ENCODE measurements around the gene ZAP70.

The ZAP70 gene

DNA sequence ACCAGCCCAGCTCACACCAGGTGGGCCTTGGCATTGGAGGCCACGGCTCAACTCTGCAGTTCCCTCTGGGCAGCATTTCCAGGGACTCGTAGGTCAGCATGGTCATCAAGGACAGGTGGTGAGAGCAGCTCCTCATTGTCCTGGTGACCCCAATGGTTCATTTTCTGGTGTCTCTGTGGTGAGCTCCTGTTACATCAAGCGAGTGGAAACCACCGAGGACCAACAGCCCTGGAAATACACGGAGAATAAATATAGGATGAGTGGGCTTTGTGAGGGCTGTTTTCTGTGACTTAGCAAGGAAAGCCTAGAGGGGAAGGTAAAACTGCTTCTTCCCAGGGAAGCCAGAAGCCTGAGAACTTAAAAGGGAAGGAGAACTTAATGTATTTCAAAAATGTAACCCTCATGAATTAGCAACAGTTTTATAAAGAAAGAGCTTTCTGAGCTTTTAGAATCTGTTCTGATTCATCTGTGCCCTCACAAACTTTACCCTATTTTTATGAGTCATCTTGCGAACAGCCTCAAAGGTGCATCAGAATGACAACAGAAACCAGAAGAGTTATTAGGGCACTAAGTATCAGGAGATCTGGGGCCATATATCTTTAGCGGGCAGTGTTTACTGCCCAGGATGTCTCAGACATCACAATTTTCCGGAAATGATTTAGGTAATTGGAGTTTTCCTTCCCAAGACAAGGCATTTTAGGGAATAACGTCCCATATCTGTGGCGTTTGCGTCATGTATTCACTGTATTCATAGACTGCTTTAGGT is 25.1 kb upstream of the ZAP70 start:
- H3K4me3 Mint-ChIP-seq, result peak overlapping the region; percentile 56
- no peaks in the 10 kb centered on the region for H3K9me3 Mint-ChIP-seq
- peak; percentile 97 for ATAC-seq
- H3K27ac Mint-ChIP-seq, result peak overlapping the region; percentile 38
- H3K36me3 Mint-ChIP-seq, result no peaks in the 10 kb centered on the region
- peak in 1 of 2 donors; percentile 60 for DNase-seq (ENCODE audit: low spot score in 2 of 2)
- peaks cover 13% of the 10 kb centered on the region for H3K4me1 Mint-ChIP-seq

DNA sequence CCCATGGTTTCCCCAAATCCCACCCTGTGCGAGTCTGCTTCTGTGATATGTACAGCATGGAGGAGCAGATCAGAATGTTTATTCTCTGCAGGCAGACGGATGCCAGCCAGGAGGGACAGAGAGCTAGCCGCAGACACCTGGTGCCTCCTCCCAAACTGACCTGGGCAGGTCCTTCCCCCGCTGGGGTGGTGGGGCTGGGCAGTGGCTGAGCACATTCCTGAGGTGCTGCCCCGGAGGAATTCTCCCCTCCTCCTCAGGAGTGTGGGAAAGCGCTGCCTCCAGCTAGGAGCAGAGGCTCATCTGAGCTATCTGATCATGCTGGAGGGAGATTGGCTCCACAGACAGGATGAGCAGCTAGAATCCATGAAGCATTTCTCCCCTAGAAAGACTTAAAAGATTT is 22.2 kb upstream of the ZAP70 start:
- Mint-ChIP-seq H3K4me1 (peaks cover 13% of the 10 kb centered on the region), H3K36me3 (no peaks in the 10 kb centered on the region), H3K4me3 (no peak overlapping the region), H3K9me3 (no peaks in the 10 kb centered on the region), H3K27ac (peak overlapping the region; percentile 12)
- ATAC-seq (no peak), DNase-seq (ENCODE audit: low spot score in 2 of 2) (no peak)

GRCh38 chr2:97693476-97693875 is 19.9 kb upstream of the ZAP70 start:
- ATAC-seq (no peak), DNase-seq (ENCODE audit: low spot score in 2 of 2) (no peak)
- Mint-ChIP-seq H3K4me3 (no peak overlapping the region), H3K27ac (no peak overlapping the region), H3K36me3 (no peaks in the 10 kb centered on the region), H3K4me1 (peaks cover 11% of the 10 kb centered on the region), H3K9me3 (no peaks in the 10 kb centered on the region)

- no peaks in the 10 kb centered on the region for H3K36me3 Mint-ChIP-seq
- no peaks in the 10 kb centered on the region for H3K9me3 Mint-ChIP-seq
- ATAC-seq, result no peak
- H3K4me1 Mint-ChIP-seq, result peaks cover 14% of the 10 kb centered on the region
- no peak overlapping the region for H3K27ac Mint-ChIP-seq
- no peak for DNase-seq (ENCODE audit: low spot score in 2 of 2)
- H3K4me3 Mint-ChIP-seq, result no peak overlapping the region
These were observed 17.6 kb upstream of the ZAP70 start for GRCh38 chr2:97695744-97696143.

DNA sequence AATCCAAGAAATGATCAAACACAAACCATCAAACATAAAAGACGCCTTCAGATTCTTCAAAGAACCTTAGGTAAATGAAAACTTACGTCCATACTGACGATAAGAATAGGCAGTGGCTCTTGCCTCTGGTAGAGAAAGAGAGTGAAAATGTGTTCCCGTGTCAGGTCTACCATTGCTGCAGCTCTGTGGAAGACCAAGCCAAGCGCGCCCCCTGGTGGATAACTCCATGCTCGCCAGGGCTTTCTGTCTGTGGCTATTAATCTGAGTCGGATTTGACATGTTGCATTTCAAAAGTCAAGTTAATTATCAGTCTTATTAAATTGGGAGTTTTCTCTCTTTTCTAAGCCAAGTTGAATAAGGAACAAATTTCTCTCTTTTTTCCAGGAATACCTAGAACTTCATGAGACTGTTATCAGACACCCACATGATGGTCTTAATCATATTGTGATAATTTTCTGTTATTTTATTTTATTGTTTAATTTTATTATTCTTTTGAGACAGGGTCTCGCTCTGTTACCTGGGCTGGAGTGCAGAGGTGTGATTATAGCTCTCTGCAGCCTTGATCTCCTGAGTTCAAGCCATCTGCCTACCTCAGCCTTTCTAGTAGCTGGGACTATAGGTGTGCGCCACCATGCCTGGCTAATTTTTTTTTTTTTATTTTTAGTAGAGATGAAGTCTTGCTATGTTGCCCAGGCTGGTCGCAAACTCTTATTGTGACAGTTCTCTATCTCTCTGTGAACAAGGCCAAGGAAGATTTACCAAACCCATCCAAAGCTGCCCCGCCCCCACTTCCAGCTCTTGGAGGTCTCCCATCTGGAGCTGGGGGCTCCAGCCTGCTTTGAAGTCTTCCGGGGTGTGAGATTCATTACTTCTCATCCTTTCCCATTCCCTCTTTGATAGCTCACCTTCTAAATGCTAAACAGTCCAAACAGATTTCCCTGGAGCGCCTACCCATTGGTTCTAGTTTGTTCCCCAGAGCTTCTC is 15.8 kb upstream of the ZAP70 start:
- H3K9me3 Mint-ChIP-seq, result no peaks in the 10 kb centered on the region
- peaks cover 14% of the 10 kb centered on the region for H3K4me1 Mint-ChIP-seq
- no peak overlapping the region for H3K27ac Mint-ChIP-seq
- ATAC-seq, result peak; percentile 95
- H3K36me3 Mint-ChIP-seq, result no peaks in the 10 kb centered on the region
- no peak overlapping the region for H3K4me3 Mint-ChIP-seq
- DNase-seq (ENCODE audit: low spot score in 2 of 2), result peak; percentile 88 to 95

- no peaks in the 10 kb centered on the region for H3K9me3 Mint-ChIP-seq
- peaks cover 14% of the 10 kb centered on the region for H3K4me1 Mint-ChIP-seq
- DNase-seq (ENCODE audit: low spot score in 2 of 2) (no peak), ATAC-seq (no peak)
- H3K36me3 Mint-ChIP-seq, result no peaks in the 10 kb centered on the region
- H3K27ac Mint-ChIP-seq, result no peak overlapping the region
- H3K4me3 Mint-ChIP-seq, result no peak overlapping the region
These were observed 14.8 kb upstream of the ZAP70 start for GRCh38 chr2:97698530-97698929.

DNA sequence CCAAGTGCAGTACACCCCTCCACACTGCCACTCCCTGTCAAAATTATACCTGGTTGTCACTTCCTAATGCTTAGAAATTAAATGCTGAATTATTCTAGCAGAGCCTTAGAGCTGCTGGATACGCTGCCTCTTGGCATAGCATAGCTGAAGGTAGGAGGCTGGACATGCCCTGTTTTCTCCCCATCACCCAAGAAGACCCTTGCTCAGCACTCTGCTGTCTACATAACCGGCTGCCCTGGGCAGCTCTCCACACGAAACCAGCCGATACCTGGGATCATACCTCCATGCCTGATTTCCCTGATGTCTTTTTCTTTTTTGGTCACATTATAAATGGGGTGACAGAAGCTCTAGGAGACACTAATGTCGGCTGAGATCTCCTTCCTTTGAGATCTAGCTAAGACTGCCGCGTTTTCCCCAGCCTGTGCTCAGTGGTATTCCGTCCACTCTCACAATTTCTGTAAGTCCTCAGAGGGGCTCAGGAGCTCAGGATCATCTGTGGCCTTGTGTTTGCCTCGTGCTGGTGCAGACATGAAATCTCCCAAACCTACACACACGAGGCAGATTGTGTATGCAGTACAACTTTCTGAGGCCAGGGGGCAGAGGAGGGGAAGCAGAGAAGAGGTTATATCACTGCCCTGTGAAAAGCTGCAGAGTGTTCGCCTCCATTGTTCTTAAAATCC is 13.5 kb upstream of the ZAP70 start:
- Mint-ChIP-seq H3K27ac (no peak overlapping the region), H3K36me3 (no peaks in the 10 kb centered on the region)

DNA sequence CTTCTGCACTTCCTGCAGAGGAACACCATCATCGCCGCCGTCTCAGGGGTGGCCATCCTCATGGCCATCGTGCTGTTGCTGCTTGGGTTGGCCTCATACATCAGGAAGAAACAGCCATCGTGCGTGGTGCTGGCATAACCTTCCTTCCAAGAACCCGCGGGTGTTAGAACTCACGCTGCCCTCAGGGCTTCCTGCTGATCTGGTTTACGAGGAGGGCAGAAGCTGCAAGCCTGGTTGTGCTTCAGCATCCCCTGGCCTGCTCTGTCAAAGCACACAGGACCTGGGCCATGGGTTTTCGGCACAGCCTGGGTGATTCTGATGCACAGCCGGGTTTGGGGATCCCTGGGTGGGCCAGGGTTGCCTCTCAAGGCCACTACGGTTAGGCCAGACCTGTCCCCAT is 12.2 kb upstream of the ZAP70 start:
- no peak for DNase-seq (ENCODE audit: low spot score in 2 of 2)
- Mint-ChIP-seq H3K9me3 (no peaks in the 10 kb centered on the region), H3K4me1 (peaks cover 14% of the 10 kb centered on the region), H3K27ac (no peak overlapping the region), H3K4me3 (no peak overlapping the region), H3K36me3 (no peaks in the 10 kb centered on the region)
- no peak for ATAC-seq

More for the DNA sequence above, 13.5 kb upstream of the ZAP70 start:
- ATAC-seq, result peak; percentile 79
- Mint-ChIP-seq H3K4me1 (peaks cover 14% of the 10 kb centered on the region), H3K4me3 (no peak overlapping the region), H3K9me3 (no peaks in the 10 kb centered on the region)
- peak; percentile 37 to 79 for DNase-seq (ENCODE audit: low spot score in 2 of 2)

GRCh38 chr2:97701851-97702465 is 11.4 kb upstream of the ZAP70 start:
- peaks cover 13% of the 10 kb centered on the region for H3K4me1 Mint-ChIP-seq
- H3K4me3 Mint-ChIP-seq, result no peak overlapping the region
- H3K9me3 Mint-ChIP-seq, result no peaks in the 10 kb centered on the region
- H3K36me3 Mint-ChIP-seq, result no peaks in the 10 kb centered on the region
- ATAC-seq (no peak), DNase-seq (ENCODE audit: low spot score in 2 of 2) (no peak)
- H3K27ac Mint-ChIP-seq, result no peak overlapping the region

GRCh38 chr2:97702731-97703470 is 10.5 kb upstream of the ZAP70 start:
- Mint-ChIP-seq H3K9me3 (no peaks in the 10 kb centered on the region), H3K27ac (no peak overlapping the region), H3K36me3 (no peaks in the 10 kb centered on the region), H3K4me3 (no peak overlapping the region), H3K4me1 (peaks cover 9% of the 10 kb centered on the region)
- no peak for DNase-seq (ENCODE audit: low spot score in 2 of 2)
- ATAC-seq, result no peak

DNA sequence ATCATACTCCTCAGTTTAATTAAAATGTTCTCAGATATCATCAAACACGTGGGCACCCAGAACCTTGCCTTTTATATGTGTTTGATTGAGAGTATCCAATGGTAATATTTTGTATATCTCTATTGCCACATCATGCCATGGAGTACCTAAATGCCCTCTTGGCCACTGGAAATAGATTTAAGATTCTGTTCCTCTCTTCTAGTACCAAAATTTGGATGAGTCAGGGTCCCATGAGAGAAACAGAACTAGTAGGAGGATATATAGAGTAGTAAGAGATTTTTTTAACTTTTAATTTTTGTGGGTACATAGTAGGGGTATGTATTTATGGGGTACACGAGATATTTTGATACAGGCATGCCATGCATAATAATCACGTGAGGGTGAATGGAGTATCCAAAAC is 9.6 kb upstream of the ZAP70 start:
- Mint-ChIP-seq H3K9me3 (no peaks in the 10 kb centered on the region), H3K4me3 (no peak overlapping the region), H3K36me3 (no peaks in the 10 kb centered on the region), H3K4me1 (peaks cover 9% of the 10 kb centered on the region), H3K27ac (no peak overlapping the region)
- no peak for ATAC-seq
- no peak for DNase-seq (ENCODE audit: low spot score in 2 of 2)

DNA sequence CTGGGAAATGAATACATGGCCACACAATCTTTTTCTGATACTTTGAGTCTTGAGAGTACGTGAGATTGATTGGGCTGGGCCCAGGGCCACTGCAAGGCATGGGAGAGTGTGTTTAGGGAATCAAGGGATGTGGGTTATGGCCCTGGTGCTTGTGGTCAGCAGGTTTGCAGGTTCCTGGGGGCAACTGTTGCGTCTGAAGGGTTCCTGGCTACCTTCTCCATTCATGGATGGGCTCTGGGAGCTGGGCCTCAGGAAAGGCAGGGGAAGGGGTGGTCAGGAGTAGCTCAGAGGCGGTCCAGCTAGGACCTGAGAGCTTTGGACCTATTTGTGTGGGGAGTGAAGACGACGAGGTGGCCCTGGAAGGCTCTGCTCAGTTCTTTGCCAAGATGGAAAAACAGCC is 8.4 kb upstream of the ZAP70 start:
- Mint-ChIP-seq H3K4me3 (no peak overlapping the region), H3K27ac (no peak overlapping the region), H3K4me1 (peaks cover 11% of the 10 kb centered on the region), H3K9me3 (no peaks in the 10 kb centered on the region), H3K36me3 (no peaks in the 10 kb centered on the region)
- DNase-seq (ENCODE audit: low spot score in 2 of 2) (no peak), ATAC-seq (no peak)

DNA sequence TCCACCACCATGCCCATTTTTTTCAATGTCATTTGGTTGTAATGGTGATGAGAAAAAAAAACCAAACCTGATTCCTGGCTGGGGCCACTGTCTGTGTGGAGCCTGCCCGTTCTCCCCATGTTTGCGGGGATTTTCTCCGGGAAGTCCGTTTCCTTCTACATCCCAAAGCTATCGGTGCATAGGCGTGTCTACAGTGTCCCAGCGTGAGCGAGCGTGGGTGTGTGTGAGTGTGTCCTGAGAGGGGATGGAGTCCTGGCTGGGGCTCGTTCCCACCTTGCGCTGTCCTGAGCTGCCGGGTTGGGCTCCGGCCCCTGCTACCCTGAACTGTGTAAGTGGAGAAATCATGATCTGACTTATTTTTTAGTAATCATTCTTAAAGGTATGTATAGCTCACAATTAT is 7.3 kb upstream of the ZAP70 start:
- H3K27ac Mint-ChIP-seq, result no peak overlapping the region
- no peak for DNase-seq (ENCODE audit: low spot score in 2 of 2)
- no peak overlapping the region for H3K4me3 Mint-ChIP-seq
- H3K9me3 Mint-ChIP-seq, result no peaks in the 10 kb centered on the region
- peaks cover 14% of the 10 kb centered on the region for H3K4me1 Mint-ChIP-seq
- H3K36me3 Mint-ChIP-seq, result no peaks in the 10 kb centered on the region
- ATAC-seq, result no peak

DNA sequence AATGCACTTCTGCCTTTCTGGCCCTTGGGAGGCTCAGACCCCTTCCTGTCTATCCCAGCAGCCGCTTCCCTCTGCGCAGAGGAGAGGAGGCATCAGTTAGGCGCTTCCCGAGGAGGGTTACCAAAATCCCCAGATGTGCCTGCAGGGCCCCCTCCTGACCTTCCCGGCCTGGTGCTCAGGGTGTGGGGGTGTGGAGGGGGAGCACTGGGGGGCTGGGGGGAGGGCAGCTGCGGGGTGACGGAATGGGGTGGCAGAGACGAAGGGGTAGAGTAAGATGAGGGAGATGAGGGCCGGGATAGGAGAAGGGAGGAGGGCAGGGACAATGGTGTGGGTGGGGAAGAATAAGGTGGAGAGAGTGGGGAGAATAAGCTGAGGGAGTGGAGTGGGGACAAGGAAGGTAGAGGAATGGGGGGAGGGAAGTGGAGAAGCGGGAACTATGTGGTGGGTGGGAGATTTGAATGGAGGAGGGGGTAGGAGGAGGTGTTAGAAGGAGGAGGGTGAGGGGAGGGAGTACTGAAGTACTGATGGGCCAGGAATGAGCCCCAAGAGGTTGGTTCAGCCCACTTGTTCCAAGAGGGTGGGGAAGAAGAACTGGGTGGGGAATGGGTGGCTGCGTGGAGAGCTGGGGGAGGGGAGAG is 6.5 kb upstream of the ZAP70 start:
- Mint-ChIP-seq H3K4me1 (peaks cover 21% of the 10 kb centered on the region), H3K9me3 (no peaks in the 10 kb centered on the region), H3K4me3 (no peak overlapping the region), H3K36me3 (no peaks in the 10 kb centered on the region), H3K27ac (no peak overlapping the region)
- ATAC-seq (no peak), DNase-seq (ENCODE audit: low spot score in 2 of 2) (no peak)
